Measurements from ENCODE around the gene DUSP1. TPM values are rescaled to one million over a fixed set of nuclear protein-coding genes. Genes with fewer than 3 reads are reported as not detected.
A peak's percentile ranks its signal among the peaks of the same experiment; 100 is the strongest.

The DUSP1 gene
- total and polyA plus RNA-seq, 8 donors = 76.4 to 690 (median 288) TPM

DNA sequence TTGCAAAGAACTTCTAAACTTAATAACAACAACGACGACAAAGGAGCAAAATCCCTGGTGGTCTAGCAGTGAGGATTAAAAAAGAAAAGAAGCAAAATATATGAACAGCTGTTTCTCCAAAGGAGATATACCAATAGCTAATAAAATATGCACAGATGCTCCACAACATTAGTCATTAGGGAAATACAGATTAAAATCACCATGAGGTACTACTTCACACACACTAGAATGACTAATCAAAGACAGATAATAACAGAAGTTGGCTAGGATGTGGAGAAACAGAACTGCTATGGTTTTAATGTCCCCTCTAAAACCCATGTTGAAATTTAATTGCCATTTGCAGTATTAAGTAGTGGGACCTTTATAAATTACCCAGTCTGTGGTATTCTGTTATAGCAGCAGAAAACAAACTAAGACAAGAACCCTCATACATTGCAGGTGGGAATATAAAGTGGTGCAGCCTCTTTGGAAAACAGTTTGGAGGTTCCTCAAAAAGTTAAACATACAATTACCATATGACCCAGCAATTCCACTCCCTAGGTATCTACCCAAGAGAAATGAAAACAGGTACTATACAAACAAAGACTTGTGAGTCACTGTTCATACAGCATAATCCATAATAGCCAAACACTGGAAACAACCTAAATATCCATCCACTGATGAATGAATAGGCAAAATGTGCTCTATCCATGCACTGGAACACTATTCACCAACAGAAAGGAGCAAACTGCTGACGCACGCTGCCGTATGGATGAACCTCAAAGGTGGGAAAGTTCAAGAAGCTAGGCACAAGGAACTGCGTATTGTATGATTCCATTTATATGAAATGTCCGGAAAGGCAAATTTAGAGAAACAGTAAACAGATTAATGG, 11.4 kb upstream of the DUSP1 start:
- Histone ChIP-seq H3K27ac (peak overlapping the region in 4 of 5 donors; percentile 22 to 71 (median 60)), H3K36me3 (no peaks in the 10 kb centered on the region), H3K4me3 (no peak overlapping the region), H3K4me1 (peaks cover 9 to 50% (median 11%) of the 10 kb centered on the region in 4 donors), H3K9me3 (no peaks in the 10 kb centered on the region), H3K27me3 (no peaks in the 10 kb centered on the region)
- DNase-seq = no peak
- TF ChIP-seq POLR2AphosphoS5 (IDR thresholded peaks at IDR 0.05) = peak in 2 of 3 donors; percentile 31 to 47
- TF ChIP-seq EP300 (IDR thresholded peaks at IDR 0.05) = no peak
- 71 to 78% (median 76%) methylated on average over 7 of the region's 7 CpGs for WGBS, 5 donors
- intact Hi-C loops (cut with DNase I; ENCODE audit: low total_unique reads) = no loop called here

DNA sequence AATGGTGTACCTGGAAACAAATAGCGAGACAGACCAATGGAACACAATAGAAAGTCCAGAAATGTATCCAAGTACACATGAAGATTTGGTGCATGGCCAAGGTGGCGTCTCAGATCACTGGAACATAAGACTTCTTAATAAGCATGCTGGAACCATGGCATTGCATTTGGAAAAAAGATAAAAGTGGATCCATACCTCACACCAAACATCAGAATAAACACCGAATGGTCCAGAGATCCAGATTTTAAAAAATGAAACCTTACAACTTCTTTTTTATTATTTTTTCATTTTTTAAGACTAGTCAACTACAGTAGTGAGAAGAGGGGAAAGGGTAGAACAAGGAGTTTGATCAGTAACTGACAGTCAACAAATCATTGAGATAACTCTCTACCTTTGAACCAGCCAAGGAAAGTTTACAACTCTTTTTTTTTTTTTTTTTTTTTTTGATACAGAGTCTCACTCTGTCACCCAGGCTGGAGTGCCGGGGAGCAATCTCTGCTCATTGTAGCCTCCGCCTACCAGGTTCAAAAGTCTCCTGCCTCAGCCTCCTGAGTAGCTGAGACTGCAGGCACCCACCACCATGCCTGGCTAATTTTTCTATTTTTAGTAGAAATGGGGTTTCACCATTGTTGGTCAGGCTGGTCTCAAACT, 8.8 kb upstream of the DUSP1 start:
- DNase-seq = no peak
- H3K27ac ChIP-seq = peak overlapping the region in 1 of 5 donors; percentile 100
- no peak for TF ChIP-seq EP300 (IDR thresholded peaks at IDR 0.05)
- TF ChIP-seq CTCF (IDR thresholded peaks at IDR 0.05) = no peak
- TF ChIP-seq POLR2A (IDR thresholded peaks at IDR 0.05) = no peak
- TF ChIP-seq POLR2AphosphoS5 (IDR thresholded peaks at IDR 0.05) = no peak
- H3K27me3 ChIP-seq = no peaks in the 10 kb centered on the region
- no peak overlapping the region for H3K4me3 ChIP-seq
- WGBS, 5 donors = 66 to 80% (median 76%) methylated on average over 5 of the region's 5 CpGs
- no peaks in the 10 kb centered on the region for H3K36me3 ChIP-seq
- peaks cover 21 to 76% (median 30%) of the 10 kb centered on the region in 4 donors for H3K4me1 ChIP-seq
- intact Hi-C loops (cut with DNase I; ENCODE audit: low total_unique reads) = no loop called here
- no peaks in the 10 kb centered on the region for H3K9me3 ChIP-seq

- Histone ChIP-seq H3K27me3 (no peaks in the 10 kb centered on the region), H3K4me1 (peaks cover 30 to 92% (median 43%) of the 10 kb centered on the region in 4 donors)
- intact Hi-C loops (cut with DNase I; ENCODE audit: low total_unique reads) = no loop called here
Measured at GRCh38 chr5:172777881-172778814, 7.2 kb upstream of the DUSP1 start.

DNA sequence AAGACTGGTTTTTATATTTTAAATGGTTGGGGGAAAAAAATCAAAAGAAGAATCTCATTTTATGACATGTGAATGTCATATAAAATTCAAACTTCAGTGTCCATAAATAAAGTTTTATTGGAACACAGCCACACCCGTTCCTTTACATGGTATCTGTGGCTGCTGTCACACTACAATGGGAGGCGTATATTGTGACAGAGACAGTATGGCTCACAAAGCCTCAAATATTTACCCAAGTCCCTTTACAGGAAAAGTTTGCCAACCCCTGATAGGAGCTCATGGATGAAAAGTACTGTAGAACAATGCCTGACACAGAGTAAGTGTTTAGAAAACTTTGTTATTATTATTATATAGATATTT, 5.2 kb upstream of the DUSP1 start:
- H3K9me3 ChIP-seq = no peaks in the 10 kb centered on the region
- DNase-seq = no peak
- peaks cover 45 to 91% (median 59%) of the 10 kb centered on the region in 4 donors for H3K4me1 ChIP-seq
- intact Hi-C loops (cut with DNase I; ENCODE audit: low total_unique reads) = no loop called here
- WGBS, 5 donors = 34 to 74% (median 49%) methylated on average over 2 of the region's 2 CpGs
- H3K4me3 ChIP-seq = no peak overlapping the region
- peak overlapping the region in 4 of 5 donors; percentile 96 to 100 (median 99) for H3K27ac ChIP-seq
- H3K36me3 ChIP-seq = no peaks in the 10 kb centered on the region
- H3K27me3 ChIP-seq = no peaks in the 10 kb centered on the region
- TF ChIP-seq CTCF (IDR thresholded peaks at IDR 0.05) (no peak), POLR2AphosphoS5 (IDR thresholded peaks at IDR 0.05) (no peak), POLR2A (IDR thresholded peaks at IDR 0.05) (no peak), EP300 (IDR thresholded peaks at IDR 0.05) (no peak)

More at GRCh38 chr5:172777881-172778814, 7.2 kb upstream of the DUSP1 start:
- H3K4me3 ChIP-seq = no peak overlapping the region
- peak; percentile 56 to 82 for DNase-seq
- no peaks in the 10 kb centered on the region for H3K9me3 ChIP-seq
- WGBS, 5 donors = 74 to 89% (median 82%) methylated on average over 13 of the region's 13 CpGs
- H3K27ac ChIP-seq = peak overlapping the region; percentile 64 to 100 (median 98)
- TF ChIP-seq POLR2A (IDR thresholded peaks at IDR 0.05) = no peak
- peak in 2 of 3 donors; percentile 47 to 53 for TF ChIP-seq POLR2AphosphoS5 (IDR thresholded peaks at IDR 0.05)
- TF ChIP-seq EP300 (IDR thresholded peaks at IDR 0.05) = no peak
- no peak for TF ChIP-seq CTCF (IDR thresholded peaks at IDR 0.05)
- H3K36me3 ChIP-seq = no peaks in the 10 kb centered on the region
